ENCODE results near the gene GLRA2.

DNA sequence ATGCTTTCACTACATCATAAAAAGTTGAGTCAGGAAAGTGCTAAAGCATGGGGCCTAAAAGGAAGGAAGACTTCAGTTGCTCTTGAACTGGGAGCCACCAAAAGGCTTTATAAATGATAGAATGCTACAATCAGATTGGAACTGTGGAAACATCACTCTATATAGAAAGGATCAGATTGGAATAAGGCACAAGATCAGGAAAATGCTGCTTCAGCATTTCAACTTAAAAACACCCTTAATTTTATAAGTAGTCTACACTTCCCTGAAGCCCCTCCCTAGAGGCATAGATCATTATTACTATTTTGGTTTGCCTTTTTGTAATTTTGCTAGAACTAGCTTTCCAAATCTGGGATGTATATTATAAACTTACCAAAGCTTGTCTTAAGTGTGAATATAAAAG lies 172.8 kb downstream of the GLRA2 start:
- TF ChIP-seq POLR2A (IDR thresholded peaks at IDR 0.05): no peak
- TF ChIP-seq, protein P1, sequence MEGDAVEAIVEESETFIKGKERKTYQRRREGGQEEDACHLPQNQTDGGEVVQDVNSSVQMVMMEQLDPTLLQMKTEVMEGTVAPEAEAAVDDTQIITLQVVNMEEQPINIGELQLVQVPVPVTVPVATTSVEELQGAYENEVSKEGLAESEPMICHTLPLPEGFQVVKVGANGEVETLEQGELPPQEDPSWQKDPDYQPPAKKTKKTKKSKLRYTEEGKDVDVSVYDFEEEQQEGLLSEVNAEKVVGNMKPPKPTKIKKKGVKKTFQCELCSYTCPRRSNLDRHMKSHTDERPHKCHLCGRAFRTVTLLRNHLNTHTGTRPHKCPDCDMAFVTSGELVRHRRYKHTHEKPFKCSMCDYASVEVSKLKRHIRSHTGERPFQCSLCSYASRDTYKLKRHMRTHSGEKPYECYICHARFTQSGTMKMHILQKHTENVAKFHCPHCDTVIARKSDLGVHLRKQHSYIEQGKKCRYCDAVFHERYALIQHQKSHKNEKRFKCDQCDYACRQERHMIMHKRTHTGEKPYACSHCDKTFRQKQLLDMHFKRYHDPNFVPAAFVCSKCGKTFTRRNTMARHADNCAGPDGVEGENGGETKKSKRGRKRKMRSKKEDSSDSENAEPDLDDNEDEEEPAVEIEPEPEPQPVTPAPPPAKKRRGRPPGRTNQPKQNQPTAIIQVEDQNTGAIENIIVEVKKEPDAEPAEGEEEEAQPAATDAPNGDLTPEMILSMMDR (IDR thresholded peaks at IDR 0.05): no peak
- no peak for TF ChIP-seq POLR2AphosphoS5 (IDR thresholded peaks at IDR 0.05)

Data from suprapubic skin (tissue), 4 donors.